Endothelial cell of umbilical vein (primary cell): Measurements from ENCODE around the gene PRKG1. TPM values are rescaled to one million over a fixed set of nuclear protein-coding genes. Genes with fewer than 3 reads are reported as not detected.

Experiments used
- BruUV-seq: library from RNA; stranded (reverse); fragments of 400-500 nt; replicated peaks from 2 replicates; lab custom pipeline; 2021; lab: Mats Ljungman, UMichigan
- CTCF ChIA-PET: fragments of 300-600, 350-600 bp; sonication (Branson Sonifier 250); formaldehyde crosslinking; loops from one replicate; lab custom pipeline; 2021; ENCODE audit warnings: antibody characterized with exemption, inconsistent platforms; lab: Charles Lee
- POLR2A ChIA-PET: fragments of 300-600, 350-600 bp; sonication (Branson Sonifier 250); formaldehyde crosslinking; loops from one replicate; lab custom pipeline; 2021; ENCODE audit warnings: antibody characterized with exemption, inconsistent platforms; lab: Charles Lee
- DNase-seq: peaks from one replicate; pipeline ENCODE4 v3.0.0-alpha.2; 2011; ENCODE audit warnings: low read depth, low spot score
- FAIRE-seq: peaks from 2 replicates; lab custom pipeline; 2011; peaks lifted over from hg19 to GRCh38; lab: Jason Lieb, UNC
- H2AFZ ChIP-seq: 2 replicates; pipeline ENCODE4 v1.6.0; 2012; ENCODE audit warnings: low read depth, low read length, control low read depth, inconsistent platforms
- H3K27ac ChIP-seq: 2 replicates; pipeline ENCODE4 v1.5.1; 2011; ENCODE audit warnings: low read depth, mild to moderate bottlenecking, control low read depth, low read length, moderate library complexity; ENCODE audit not compliant: insufficient read depth
- H3K27me3 ChIP-seq, 2 experiments: 2 replicates each; pipeline versions ENCODE4 v1.6.0 to v1.6.1; 2011; ENCODE audit warnings: low read length in 2 of 2, mixed read lengths in 1 of 2; ENCODE audit not compliant: control insufficient read depth in 2 of 2, insufficient read depth in 2 of 2
- H3K36me3 ChIP-seq, 2 experiments: 2 replicates in 1 of 2; 3 replicates in 1 of 2; pipeline ENCODE4 v1.5.1; 2011; ENCODE audit warnings: low read length in 2 of 2, mild to moderate bottlenecking in 1 of 2, moderate library complexity in 1 of 2; ENCODE audit not compliant: control insufficient read depth in 2 of 2, insufficient read depth in 2 of 2; ENCODE audit errors: extremely low read depth in 1 of 2
- H3K4me1 ChIP-seq: 3 replicates; pipeline ENCODE4 v1.5.1; 2011; ENCODE audit warnings: mild to moderate bottlenecking, low read length; ENCODE audit not compliant: control insufficient read depth, insufficient read depth; ENCODE audit errors: extremely low read depth
- H3K4me2 ChIP-seq: 2 replicates; pipeline ENCODE4 v1.6.1; 2011; ENCODE audit warnings: low read length, control low read depth, mixed read lengths; ENCODE audit not compliant: insufficient read depth
- H3K4me3 ChIP-seq, 3 experiments: fragments of 200-600 bp in 1 of 3; sonication (generic), shearing (Covaris generic) in 1 of 3; replicated peaks in 1 of 3; 2 replicates each; pipeline ENCODE4 v1.5.1; 2011 to 2016; ENCODE audit warnings: control low read depth in 3 of 3, low read length in 3 of 3, mild to moderate bottlenecking in 2 of 3, inconsistent platforms in 1 of 3, low read depth in 1 of 3, moderate library complexity in 1 of 3; ENCODE audit not compliant: insufficient read depth in 1 of 3
- H3K79me2 ChIP-seq: 2 replicates; pipeline ENCODE4 v1.6.0; 2012; ENCODE audit warnings: low read length, inconsistent platforms; ENCODE audit not compliant: control insufficient read depth, insufficient read depth
- H3K9ac ChIP-seq: replicated peaks from 2 replicates; pipeline ENCODE3; 2011; ENCODE audit warnings: low read length, control low read depth; ENCODE audit not compliant: insufficient read depth; ENCODE audit errors: extremely low read depth
- H3K9me1 ChIP-seq: replicated peaks from 3 replicates; pipeline ENCODE4 v1.6.0; 2011; ENCODE audit warnings: mild to moderate bottlenecking, low read length; ENCODE audit not compliant: control insufficient read depth, insufficient read depth; ENCODE audit errors: extremely low read depth
- H3K9me3 ChIP-seq: replicated peaks from 2 replicates; pipeline ENCODE4 v1.5.1; 2012; ENCODE audit warnings: low read length, inconsistent platforms; ENCODE audit not compliant: control insufficient read depth, insufficient read depth
- H4K20me1 ChIP-seq: replicated peaks from 2 replicates; pipeline ENCODE3; 2011; ENCODE audit warnings: mild to moderate bottlenecking, low read length; ENCODE audit not compliant: control insufficient read depth, insufficient read depth; ENCODE audit errors: extremely low read depth
- EZH2 ChIP-seq: IDR thresholded peaks from 2 replicates; pipeline ENCODE4 v1.6.1; 2012; ENCODE audit warnings: borderline replicate concordance, low read depth, mild to moderate bottlenecking, moderate library complexity, low read length, inconsistent platforms; ENCODE audit not compliant: severe bottlenecking
- FOS ChIP-seq: IDR thresholded peaks from 2 replicates; pipeline ENCODE4 v1.6.1; 2011; ENCODE audit warnings: mild to moderate bottlenecking, low read length, moderate library complexity, borderline replicate concordance; ENCODE audit not compliant: insufficient read depth
- GATA2 ChIP-seq: IDR thresholded peaks from 2 replicates; pipeline ENCODE4 v1.7.0; 2011; ENCODE audit warnings: low read depth, mild to moderate bottlenecking, moderate library complexity, mixed read lengths, low read length; ENCODE audit not compliant: insufficient read length, insufficient read depth
- JUN ChIP-seq: IDR thresholded peaks from 2 replicates; pipeline ENCODE4 v1.6.1; 2011; ENCODE audit warnings: borderline replicate concordance, low read depth; ENCODE audit not compliant: insufficient read length, insufficient read depth
- MYC ChIP-seq: IDR thresholded peaks from one replicate; pipeline ENCODE4 v1.6.1; 2011; ENCODE audit warnings: mild to moderate bottlenecking, low read depth, low read length
- POLR2A ChIP-seq: IDR thresholded peaks from 2 replicates; pipeline ENCODE4 v1.6.1; 2012; ENCODE audit warnings: low read depth, mild to moderate bottlenecking, control low read depth, low read length
- POLR2AphosphoS5 ChIP-seq: IDR thresholded peaks from 2 replicates; pipeline ENCODE4 v1.6.1; 2012; ENCODE audit warnings: low read depth, mild to moderate bottlenecking, control low read depth, low read length, moderate library complexity; ENCODE audit not compliant: insufficient read depth
- dilution Hi-C: fragments of 300-500 bp; cut with MboI; formaldehyde crosslinking; loops from one replicate; pipeline ENCODE4 v1.15.0; 2019; ENCODE audit warnings: low sequenced_read_pairs; ENCODE audit not compliant: extremely low pct_ligation_motif_present
- intact Hi-C: fragments of 100-400 bp; cut with micrococcal nuclease; formaldehyde crosslinking; loops from one replicate; pipeline ENCODE4 v1.10.0; 2022
- polyA plus RNA-seq, 4 experiments: library from polyadenylated mRNA; depleted of rRNA in 3 of 4; stranded (reverse) in 3 of 4; unstranded in 1 of 4; fragments of >200 nt; gene quantifications; 2 replicates each; pipeline versions ENCODE4 v1.2.1 to v1.2.3, GENCODE V29; 2011 to 2012; ENCODE audit warnings: missing spikeins in 1 of 4
- total RNA-seq: library from RNA; stranded (reverse); gene quantifications from 2 replicates; pipeline ENCODE4 v1.2.3, GENCODE V29; 2021
- TF ChIP-seq, protein P1 (sequence below): IDR thresholded peaks from 2 replicates; pipeline ENCODE4 v1.6.1; 2011; ENCODE audit not compliant: insufficient read depth, insufficient read length
- TF ChIP-seq, protein P2 (sequence below), 2 donors: IDR thresholded peaks; 1 replicate in 1 of 2; 2 replicates in 1 of 2; pipeline ENCODE4 v1.5.1; 2011; ENCODE audit warnings: low read length in 2 of 2, mild to moderate bottlenecking in 2 of 2, moderate library complexity in 2 of 2, control low read depth in 1 of 2, inconsistent platforms in 1 of 2, low read depth in 1 of 2; ENCODE audit not compliant: insufficient read depth in 1 of 2; ENCODE audit errors: extremely low read depth in 1 of 2

PRKG1 gene
- total and polyA plus RNA-seq, 2 donors (not counting 3 experiments of a cell fraction or from before 2014, with no cell fraction given), result 0.01 to 0.18 TPM

DNA sequence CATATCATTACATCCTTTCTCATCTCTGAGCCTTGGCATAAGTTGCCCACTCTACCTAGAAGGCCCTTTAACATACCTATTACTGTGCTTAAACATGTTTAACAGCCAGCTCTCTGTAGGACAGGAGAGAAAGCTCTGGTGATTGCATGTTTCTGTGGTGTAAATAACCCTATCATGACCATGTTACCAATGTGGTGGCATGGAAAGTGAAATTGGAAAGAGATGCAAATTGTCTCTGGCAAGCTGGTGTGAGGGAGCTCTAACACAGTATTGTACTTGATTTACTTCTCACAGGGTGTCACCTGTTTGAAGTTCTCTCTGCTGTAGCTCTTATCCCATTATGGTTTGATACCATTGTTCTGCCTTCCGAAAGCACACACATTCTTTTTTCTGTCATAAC, 1008.0 kb downstream of the PRKG1 start:
- Histone ChIP-seq H3K36me3 (no peaks in the 10 kb centered on the region), H3K27ac (no peak overlapping the region), H3K79me2 (no peaks in the 10 kb centered on the region), H3K9ac (no peak overlapping the region), H3K4me2 (no peak overlapping the region), H3K4me1 (no peaks in the 10 kb centered on the region), H4K20me1 (no peaks in the 10 kb centered on the region), H3K27me3 (no peaks in the 10 kb centered on the region), H3K4me3 (no peak overlapping the region), H3K9me3 (no peaks in the 10 kb centered on the region), H2AFZ (no peak overlapping the region), H3K9me1 (no peaks in the 10 kb centered on the region)
- POLR2A ChIA-PET, result no interaction called here
- dilution Hi-C loops, result no loop called here
- FAIRE-seq (no peak), DNase-seq (no peak)
- no TSS peak for BruUV-seq
- CTCF ChIA-PET, result no interaction called here
- TF ChIP-seq MYC, result no peak
- no peak for TF ChIP-seq FOS
- TF ChIP-seq GATA2, result no peak
- TF ChIP-seq, protein P1, sequence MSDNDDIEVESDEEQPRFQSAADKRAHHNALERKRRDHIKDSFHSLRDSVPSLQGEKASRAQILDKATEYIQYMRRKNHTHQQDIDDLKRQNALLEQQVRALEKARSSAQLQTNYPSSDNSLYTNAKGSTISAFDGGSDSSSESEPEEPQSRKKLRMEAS, result no peak
- no peak for TF ChIP-seq JUN
- TF ChIP-seq POLR2A, result no peak
- TF ChIP-seq, protein P2, sequence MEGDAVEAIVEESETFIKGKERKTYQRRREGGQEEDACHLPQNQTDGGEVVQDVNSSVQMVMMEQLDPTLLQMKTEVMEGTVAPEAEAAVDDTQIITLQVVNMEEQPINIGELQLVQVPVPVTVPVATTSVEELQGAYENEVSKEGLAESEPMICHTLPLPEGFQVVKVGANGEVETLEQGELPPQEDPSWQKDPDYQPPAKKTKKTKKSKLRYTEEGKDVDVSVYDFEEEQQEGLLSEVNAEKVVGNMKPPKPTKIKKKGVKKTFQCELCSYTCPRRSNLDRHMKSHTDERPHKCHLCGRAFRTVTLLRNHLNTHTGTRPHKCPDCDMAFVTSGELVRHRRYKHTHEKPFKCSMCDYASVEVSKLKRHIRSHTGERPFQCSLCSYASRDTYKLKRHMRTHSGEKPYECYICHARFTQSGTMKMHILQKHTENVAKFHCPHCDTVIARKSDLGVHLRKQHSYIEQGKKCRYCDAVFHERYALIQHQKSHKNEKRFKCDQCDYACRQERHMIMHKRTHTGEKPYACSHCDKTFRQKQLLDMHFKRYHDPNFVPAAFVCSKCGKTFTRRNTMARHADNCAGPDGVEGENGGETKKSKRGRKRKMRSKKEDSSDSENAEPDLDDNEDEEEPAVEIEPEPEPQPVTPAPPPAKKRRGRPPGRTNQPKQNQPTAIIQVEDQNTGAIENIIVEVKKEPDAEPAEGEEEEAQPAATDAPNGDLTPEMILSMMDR (IDR thresholded peaks at IDR 0.05; ENCODE audit: extremely low read depth in 1 of 2, insufficient read depth in 1 of 2, low read depth in 1 of 2, low read length in 2 of 2), result no peak
- no peak for TF ChIP-seq POLR2AphosphoS5
- TF ChIP-seq EZH2, result no peak
- intact Hi-C loops, result no loop called here
